Uterus (tissue), 4 donors: ENCODE data around the gene MMP20. TPM values are rescaled to one million over a fixed set of nuclear protein-coding genes. Genes with fewer than 3 reads are reported as not detected.

Source experiments
- DNase-seq, 2 donors: peaks; one replicate each; pipeline ENCODE4 v3.0.0-alpha.2; 2019 to 2020
- H3K27ac ChIP-seq, 2 donors: fragments of 200-600 bp; sonication (generic); 1 replicate in 1 of 2; 2 replicates in 1 of 2; pipeline ENCODE4 v1.5.1; 2016 to 2018
- H3K27me3 ChIP-seq, 2 donors: fragments of 200-600 bp; sonication (generic); one replicate each; pipeline ENCODE4 v1.5.1; 2018 to 2019; ENCODE audit warnings: control low read depth in 1 of 2
- H3K36me3 ChIP-seq, 2 donors: fragments of 200-600 bp; sonication (generic); one replicate each; pipeline ENCODE4 v1.5.1; 2019; ENCODE audit warnings: control low read depth in 1 of 2
- H3K4me1 ChIP-seq, 2 donors: fragments of 200-600 bp; sonication (generic); one replicate each; pipeline ENCODE4 v1.5.1; 2018 to 2019; ENCODE audit warnings: control low read depth in 1 of 2
- H3K4me3 ChIP-seq, 2 donors: fragments of 200-600 bp; sonication (generic); 1 replicate in 1 of 2; 2 replicates in 1 of 2; pipeline ENCODE4 v1.5.1; 2018 to 2019; ENCODE audit warnings: mild to moderate bottlenecking in 1 of 2
- H3K9me3 ChIP-seq, 2 donors: fragments of 200-600 bp; sonication (generic); one replicate each; pipeline ENCODE4 v1.5.1; 2019; ENCODE audit warnings: control low read depth in 1 of 2
- POLR2A ChIP-seq, 2 donors: fragments of 450-650 bp; IDR thresholded peaks; one replicate each; pipeline ENCODE4 v1.6.1; 2016; ENCODE audit warnings: antibody characterized with exemption in 2 of 2, mild to moderate bottlenecking in 1 of 2, moderate library complexity in 1 of 2
- intact Hi-C: fragments of 100-400 bp; cut with DNase I; formaldehyde crosslinking; loops from one replicate; pipeline ENCODE4 v1.15.1; 2023; ENCODE audit warnings: low total_unique reads
- total RNA-seq, 4 donors: library from RNA; depleted of rRNA in 3 of 4; stranded (reverse); fragments of >200 nt in 3 of 4; gene quantifications; one replicate each; pipeline versions ENCODE4 v1.1.0 to v1.2.4, GENCODE V29; 2014 to 2023
- TF ChIP-seq, protein P1 (sequence below), 4 experiments: fragments of 200-600 bp in 2 of 4; fragments of 450-650 bp in 2 of 4; sonication (generic) in 2 of 4; IDR thresholded peaks; one replicate each; pipeline ENCODE4 v1.5.1; 2016 to 2019; ENCODE audit warnings: antibody characterized with exemption in 4 of 4, mild to moderate bottlenecking in 2 of 4, moderate library complexity in 1 of 4
- donor health status: DM: yes; HTN: yes; CAD: no.

The MMP20 gene
- total RNA-seq, 4 donors from 2014 or later: not detected

DNA sequence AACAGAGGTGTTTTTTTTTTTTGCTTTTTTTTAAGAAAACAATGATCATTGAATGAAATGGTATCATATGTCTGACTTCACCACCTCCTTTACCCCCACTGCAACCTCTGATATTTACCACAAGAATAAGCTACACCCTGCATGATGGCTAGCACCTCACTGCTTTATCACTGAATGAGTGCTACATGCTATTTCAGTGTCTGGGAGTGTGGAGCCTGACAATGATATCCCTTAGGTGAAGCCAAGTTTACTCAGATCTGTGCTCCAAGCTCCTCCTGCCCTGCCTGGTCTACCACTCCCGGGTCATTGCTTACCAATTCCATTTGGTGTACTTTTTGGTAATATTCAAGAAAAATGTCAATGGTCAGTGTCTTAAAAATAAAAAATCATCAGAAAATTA is 21.1 kb downstream of the MMP20 start:
- Histone ChIP-seq H3K27ac (no peak overlapping the region), H3K9me3 (no peaks in the 10 kb centered on the region), H3K36me3 (no peaks in the 10 kb centered on the region), H3K4me3 (no peak overlapping the region), H3K27me3 (no peaks in the 10 kb centered on the region), H3K4me1 (no peaks in the 10 kb centered on the region)
- no peak for DNase-seq
- intact Hi-C loops: no loop called here
- TF ChIP-seq POLR2A (IDR thresholded peaks at IDR 0.05): no peak
- TF ChIP-seq, protein P1, sequence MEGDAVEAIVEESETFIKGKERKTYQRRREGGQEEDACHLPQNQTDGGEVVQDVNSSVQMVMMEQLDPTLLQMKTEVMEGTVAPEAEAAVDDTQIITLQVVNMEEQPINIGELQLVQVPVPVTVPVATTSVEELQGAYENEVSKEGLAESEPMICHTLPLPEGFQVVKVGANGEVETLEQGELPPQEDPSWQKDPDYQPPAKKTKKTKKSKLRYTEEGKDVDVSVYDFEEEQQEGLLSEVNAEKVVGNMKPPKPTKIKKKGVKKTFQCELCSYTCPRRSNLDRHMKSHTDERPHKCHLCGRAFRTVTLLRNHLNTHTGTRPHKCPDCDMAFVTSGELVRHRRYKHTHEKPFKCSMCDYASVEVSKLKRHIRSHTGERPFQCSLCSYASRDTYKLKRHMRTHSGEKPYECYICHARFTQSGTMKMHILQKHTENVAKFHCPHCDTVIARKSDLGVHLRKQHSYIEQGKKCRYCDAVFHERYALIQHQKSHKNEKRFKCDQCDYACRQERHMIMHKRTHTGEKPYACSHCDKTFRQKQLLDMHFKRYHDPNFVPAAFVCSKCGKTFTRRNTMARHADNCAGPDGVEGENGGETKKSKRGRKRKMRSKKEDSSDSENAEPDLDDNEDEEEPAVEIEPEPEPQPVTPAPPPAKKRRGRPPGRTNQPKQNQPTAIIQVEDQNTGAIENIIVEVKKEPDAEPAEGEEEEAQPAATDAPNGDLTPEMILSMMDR (IDR thresholded peaks at IDR 0.05): no peak

DNA sequence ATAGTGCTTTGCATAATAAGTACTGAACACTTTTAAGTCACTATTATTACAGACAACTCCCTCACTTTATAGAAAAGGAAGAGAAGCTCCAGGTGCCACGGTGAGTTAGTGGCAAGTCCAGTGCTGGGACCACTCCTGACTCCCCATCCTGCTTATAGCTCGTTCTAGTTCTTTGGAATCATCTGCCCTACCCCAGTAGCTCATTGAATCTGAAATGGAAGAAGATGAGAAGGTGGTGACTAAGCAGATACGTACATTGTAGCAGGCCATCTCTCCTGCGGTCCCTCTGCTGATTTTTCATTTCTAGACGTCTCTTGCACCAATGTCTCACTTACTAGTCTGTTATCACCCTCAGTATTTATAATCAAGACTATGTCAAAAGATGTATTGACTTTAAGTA is 21.6 kb downstream of the MMP20 start:
- Histone ChIP-seq H3K36me3 (no peaks in the 10 kb centered on the region), H3K4me1 (no peaks in the 10 kb centered on the region), H3K4me3 (no peak overlapping the region), H3K27me3 (no peaks in the 10 kb centered on the region), H3K27ac (no peak overlapping the region), H3K9me3 (no peaks in the 10 kb centered on the region)
- intact Hi-C loops: no loop called here
- no peak for DNase-seq
- TF ChIP-seq POLR2A (IDR thresholded peaks at IDR 0.05): no peak
- TF ChIP-seq, protein P1 (IDR thresholded peaks at IDR 0.05): no peak

DNA sequence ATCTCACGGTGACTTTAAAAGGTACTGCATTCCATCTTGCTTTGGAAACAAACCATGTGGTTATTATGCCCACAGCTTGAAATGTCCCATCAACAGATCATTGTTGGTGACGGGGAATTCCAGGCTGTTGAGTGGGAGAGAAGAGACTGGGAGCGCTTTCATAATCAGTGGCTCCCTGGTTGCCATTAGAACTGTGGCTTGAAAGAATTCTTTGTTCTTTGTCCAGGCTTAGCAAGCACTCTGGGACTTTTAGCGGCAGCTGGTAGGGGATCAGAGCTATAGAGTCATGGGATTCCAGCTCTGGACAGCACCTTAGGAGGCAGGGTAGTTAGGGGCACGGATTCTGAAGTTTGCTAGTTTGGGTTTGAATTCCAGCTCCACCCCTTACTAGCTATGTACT is 22.0 kb downstream of the MMP20 start:
- TF ChIP-seq, protein P1 (IDR thresholded peaks at IDR 0.05): no peak
- TF ChIP-seq POLR2A (IDR thresholded peaks at IDR 0.05): no peak
- H3K27me3 ChIP-seq: no peaks in the 10 kb centered on the region
- intact Hi-C loops: no loop called here
- no peak for DNase-seq
- H3K36me3 ChIP-seq: no peaks in the 10 kb centered on the region
- no peaks in the 10 kb centered on the region for H3K4me1 ChIP-seq
- H3K27ac ChIP-seq: no peak overlapping the region
- no peak overlapping the region for H3K4me3 ChIP-seq
- no peaks in the 10 kb centered on the region for H3K9me3 ChIP-seq

DNA sequence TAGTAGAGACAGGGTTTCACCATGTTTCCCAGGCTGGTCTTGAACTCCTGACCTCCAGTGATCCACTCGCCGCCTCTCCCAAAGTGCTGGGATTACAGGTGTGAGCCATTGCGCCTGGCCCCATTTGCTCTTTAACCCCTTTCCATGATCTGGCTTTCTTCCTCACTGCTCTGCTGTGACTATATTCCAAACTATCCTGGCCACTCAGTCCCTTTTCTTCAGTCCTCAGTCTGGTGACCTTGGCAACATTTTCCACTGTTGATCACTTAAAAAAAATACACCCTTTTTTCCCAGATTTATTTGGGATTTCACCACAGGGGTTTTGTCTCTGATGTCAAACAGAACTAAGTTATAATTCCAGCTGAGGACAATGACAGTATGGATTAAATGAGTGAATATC is 24.5 kb downstream of the MMP20 start:
- Histone ChIP-seq H3K9me3 (no peaks in the 10 kb centered on the region), H3K27ac (peak overlapping the region; percentile 71 to 78), H3K4me1 (no peaks in the 10 kb centered on the region), H3K36me3 (no peaks in the 10 kb centered on the region), H3K4me3 (no peak overlapping the region), H3K27me3 (no peaks in the 10 kb centered on the region)
- no peak for TF ChIP-seq POLR2A (IDR thresholded peaks at IDR 0.05)
- TF ChIP-seq, protein P1 (IDR thresholded peaks at IDR 0.05): no peak
- DNase-seq: no peak
- intact Hi-C loops: no loop called here

DNA sequence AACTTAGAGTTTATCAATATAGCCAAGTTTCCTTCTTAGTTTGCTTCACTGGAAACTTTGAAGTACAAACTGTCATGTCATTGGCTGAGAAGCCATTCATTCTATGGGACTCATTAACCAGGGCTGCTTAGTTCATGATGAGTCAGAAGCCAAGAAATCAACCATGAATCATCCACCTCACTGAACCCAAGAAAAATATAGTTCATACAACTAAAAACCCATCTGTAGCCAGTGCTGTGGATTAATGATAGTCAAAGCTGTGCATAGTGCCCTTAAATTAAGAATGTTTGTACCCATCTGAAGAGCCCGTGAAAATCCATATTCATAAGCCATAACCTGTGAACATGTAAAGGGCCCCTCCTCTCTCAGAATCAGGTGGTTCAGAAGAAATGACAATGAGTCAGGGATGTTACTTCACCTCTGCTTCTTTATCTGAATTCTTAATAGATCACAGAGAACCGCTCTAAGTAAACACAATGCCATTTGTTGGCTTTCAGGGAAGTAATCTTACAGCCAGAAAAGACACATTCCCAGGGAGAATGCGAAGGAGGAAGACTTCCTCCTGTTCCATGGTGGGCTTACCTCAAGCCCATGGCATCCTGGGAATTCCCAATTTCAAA is 25.4 kb downstream of the MMP20 start:
- peak overlapping the region; percentile 71 to 78 for H3K27ac ChIP-seq

More for the DNA sequence above, 25.4 kb downstream of the MMP20 start:
- no peak for DNase-seq
- no peaks in the 10 kb centered on the region for H3K36me3 ChIP-seq
- intact Hi-C loops: no loop called here
- TF ChIP-seq, protein P1 (IDR thresholded peaks at IDR 0.05): no peak
- no peak for TF ChIP-seq POLR2A (IDR thresholded peaks at IDR 0.05)
- no peaks in the 10 kb centered on the region for H3K27me3 ChIP-seq
- no peaks in the 10 kb centered on the region for H3K4me1 ChIP-seq
- no peak overlapping the region for H3K4me3 ChIP-seq
- H3K9me3 ChIP-seq: no peaks in the 10 kb centered on the region
